SKM-1 treated with dmso at 0.1 percent for 144 hours (cell line): ENCODE data around the gene SMG6.
"Not testable (repeated sequence)": the region's sequence is repeated elsewhere in the genome, so short reads cannot be mapped to it uniquely, and the experiment has no call there.

ENCODE experiments used
- DNase-seq: peaks from one replicate; lab custom pipeline; 2025; ENCODE audit not compliant: unreplicated experiment; lab: John Stamatoyannopoulos, UW

The SMG6 gene

DNA sequence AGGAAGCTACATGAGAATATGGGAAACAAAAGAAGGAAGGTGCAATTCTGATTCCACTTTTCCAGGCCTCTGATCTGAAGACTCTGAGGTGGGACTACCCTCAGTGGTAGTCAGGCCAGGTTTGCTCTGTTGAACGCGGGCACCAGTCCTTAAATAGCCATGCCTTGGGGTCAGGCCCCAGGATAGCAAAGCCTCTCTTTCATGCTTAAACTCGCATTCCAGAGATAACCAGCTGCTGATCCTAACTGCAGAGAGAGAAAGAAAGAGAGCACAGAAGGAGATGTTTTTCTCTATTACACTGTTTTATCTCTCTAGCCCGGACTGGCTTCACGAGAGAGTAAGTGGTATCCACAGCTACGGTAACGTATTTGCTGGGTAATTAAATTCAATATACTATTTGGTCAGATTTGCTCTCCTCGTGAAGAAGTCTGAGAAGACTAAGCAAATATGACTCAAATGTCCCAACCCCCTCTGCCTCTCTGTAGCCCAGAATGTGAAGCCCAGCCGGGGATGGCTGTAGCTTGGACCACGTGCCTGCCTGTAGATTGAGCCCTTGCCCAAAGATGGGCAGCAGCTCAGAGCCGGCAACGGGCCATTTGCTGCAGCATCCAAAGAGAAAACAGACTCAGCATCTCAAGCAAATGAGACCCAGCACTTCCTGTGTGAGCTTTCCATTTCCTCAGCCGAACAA lies 122.2 kb downstream of the SMG6 start:
- no peak for DNase-seq

DNA sequence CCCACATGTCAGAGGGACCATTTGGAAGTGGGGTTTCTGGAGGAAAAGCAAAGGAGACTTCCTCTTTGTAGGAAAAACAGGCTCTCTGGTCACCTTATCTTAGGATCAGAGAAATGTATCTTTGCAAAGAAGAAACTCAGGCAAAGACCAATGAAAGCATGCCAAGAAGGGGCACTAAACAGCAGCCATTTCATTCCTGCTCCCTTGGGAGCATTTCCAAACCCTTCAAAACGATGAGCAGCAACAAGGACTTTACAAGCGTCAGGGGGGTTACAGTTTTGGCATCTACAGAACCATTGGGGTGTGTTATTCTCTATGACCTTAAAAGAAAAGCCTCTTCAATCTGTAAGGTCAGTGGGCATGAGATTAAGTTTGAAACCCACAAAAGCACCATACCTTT lies 122.8 kb downstream of the SMG6 start:
- DNase-seq = no peak

DNA sequence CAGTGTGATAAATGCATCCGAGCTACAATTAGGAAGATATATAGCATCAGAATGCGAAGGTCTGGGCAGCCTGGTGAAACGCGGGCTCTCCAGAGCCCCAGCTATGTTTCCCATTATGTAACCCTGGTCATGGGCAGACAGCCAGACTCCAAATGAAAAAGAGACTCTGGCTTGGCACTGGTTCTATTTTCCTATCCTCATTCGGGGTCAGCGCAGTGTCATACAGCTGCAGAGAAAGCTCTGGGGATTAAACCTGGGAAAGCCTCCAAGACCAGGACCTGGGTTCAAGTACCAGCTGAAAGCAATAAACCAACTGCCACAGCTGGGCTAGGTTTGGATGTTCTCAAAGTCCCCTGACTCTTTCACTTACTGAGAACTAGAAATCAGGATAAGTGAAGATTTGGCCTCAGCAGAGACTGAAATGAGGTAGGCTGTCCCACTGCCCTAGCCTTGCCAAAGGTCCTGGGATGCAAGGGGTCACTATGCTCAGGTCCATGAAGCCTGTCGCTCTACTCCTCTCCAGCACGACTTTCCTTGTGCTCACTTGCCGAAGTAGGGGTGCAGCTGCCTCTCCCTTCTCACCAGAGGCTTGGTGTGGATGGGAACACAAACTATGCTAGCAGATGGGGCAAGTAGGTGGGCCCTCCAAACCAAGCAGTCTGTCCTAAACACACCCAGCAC lies 123.8 kb downstream of the SMG6 start:
- no peak for DNase-seq

DNA sequence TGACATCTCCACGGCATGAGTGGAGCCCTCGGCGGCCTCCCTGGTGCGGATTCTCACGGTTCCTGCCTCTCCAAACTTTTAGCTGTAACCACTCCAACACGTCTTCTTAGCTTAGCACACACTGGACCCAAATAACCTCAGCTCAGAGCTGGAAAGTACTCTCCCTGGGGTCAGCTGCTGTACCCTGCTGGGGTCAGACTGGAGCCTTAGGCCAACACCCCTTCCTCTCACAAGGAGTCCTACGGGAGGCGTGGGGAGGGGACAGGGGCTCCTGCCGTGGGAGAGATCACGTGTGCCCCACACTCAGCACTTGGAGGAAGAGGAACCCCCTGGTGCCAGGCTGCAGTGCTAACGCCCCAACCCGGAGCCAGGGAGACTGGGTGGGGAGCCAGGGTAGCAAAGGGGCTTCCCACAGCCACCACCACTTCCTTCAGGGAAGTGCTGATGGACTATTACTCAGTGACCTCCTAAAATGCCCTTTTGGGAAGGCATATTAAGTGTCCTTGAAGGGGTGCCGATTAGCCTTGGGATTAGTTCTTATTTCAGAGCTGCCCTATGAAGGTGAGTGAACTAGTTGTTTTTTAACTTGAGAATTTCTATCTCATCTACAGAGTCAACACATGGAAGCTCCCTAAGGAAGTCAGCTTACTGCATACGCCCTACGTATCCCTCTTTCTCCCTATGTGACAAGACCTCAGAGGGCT lies 124.6 kb downstream of the SMG6 start:
- DNase-seq = no peak

- DNase-seq = no peak
Observed at GRCh38 chr17:2177235-2177811, 126.3 kb downstream of the SMG6 start.

- no peak for DNase-seq
Observed at GRCh38 chr17:2176499-2177169, 127.0 kb downstream of the SMG6 start.

GRCh38 chr17:2175294-2175628 lies 128.3 kb downstream of the SMG6 start:
- DNase-seq = no peak

GRCh38 chr17:2174468-2175293 lies 128.9 kb downstream of the SMG6 start:
- no peak for DNase-seq

GRCh38 chr17:2174014-2174413 lies 129.6 kb downstream of the SMG6 start:
- DNase-seq = no peak

DNA sequence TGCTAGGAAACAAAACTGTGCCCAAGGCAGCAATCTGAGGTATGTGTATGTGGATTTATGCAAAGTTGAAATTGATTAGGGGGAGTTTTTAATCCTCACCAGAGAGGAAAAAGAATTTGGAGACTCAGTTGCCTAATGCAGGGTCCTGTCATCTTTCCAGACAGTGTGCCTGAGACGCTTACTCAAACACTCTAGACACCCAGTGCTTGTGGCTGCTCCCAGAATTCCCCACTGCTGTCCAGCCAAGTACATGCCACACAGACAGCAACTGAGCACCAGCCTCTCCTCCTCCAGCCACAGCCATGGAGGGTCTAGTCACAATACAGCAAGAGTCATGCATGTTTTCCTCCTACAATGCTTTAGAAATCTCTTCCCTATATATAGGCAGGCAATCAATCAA lies 130.6 kb downstream of the SMG6 start:
- DNase-seq = no peak

GRCh38 chr17:2172077-2172851 lies 131.3 kb downstream of the SMG6 start:
- DNase-seq = no peak

DNA sequence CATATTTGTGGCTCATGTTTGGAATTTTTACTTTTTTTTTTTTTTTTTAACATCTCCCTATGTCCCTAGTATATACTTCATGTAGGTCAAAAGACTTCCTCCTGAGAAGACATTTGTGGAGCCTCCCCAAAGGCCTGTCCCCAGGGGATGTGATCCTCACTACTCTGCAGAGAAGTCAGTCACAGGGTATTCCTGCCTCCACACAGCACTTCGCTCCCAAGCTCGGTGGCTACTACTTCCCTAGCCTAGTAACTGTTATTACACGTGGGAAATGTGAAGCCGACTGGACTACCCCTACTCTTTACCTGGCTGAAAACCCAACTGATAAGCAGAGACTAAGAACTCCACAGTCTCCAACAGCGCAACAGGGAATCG lies 131.9 kb downstream of the SMG6 start:
- no peak for DNase-seq

GRCh38 chr17:2170023-2170422 lies 133.6 kb downstream of the SMG6 start:
- DNase-seq = no peak

- DNase-seq = not testable (repeated sequence)
Observed at GRCh38 chr17:2165723-2166122, 137.9 kb downstream of the SMG6 start.

DNA sequence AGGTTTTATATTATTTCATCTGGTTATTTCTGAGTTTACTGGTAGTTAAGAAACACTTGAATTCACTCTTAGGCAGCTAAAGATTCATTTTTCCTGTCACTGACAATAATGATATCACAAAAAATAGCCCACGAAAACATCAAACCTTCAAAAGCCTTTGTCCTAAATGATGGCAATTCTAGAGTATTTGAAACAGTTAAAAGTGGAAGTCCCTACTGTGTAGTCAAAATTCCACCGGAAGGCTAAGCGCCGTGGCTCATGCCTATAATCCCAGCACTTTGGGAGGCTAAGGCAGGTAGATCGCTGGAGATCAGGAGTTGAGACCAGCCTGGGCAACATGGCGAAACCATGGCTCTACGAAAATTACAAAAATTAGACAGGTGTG lies 145.2 kb downstream of the SMG6 start:
- no peak for DNase-seq

GRCh38 chr17:2157675-2158395 lies 145.8 kb downstream of the SMG6 start:
- peak; percentile 48 for DNase-seq

GRCh38 chr17:2157081-2157480 lies 146.5 kb downstream of the SMG6 start:
- peak; percentile 17 for DNase-seq

- no peak for DNase-seq
Observed at GRCh38 chr17:2156666-2157065, 146.9 kb downstream of the SMG6 start.

DNA sequence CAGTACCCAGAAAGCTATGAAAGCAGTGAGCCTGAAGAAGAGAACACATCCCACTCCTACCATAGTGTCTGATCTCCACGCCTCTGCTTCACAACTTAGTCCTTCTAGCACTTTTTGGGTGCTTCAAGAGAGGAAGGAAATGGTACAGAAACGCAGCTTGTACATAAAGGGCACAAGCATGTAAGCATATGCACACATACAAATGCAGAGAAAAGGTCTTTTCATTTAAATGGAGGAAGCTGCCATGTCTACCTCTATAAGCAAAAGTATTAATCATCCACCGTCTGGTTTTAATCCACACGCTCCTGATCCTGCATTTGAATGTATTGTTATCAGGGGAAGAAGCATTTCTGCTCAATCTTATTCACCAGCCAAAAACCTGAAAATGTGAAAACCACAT lies 148.0 kb downstream of the SMG6 start:
- no peak for DNase-seq
